HCEC 1CT (cell line): ENCODE data around the gene PRF1.

ENCODE experiments used
- DNase-seq: peaks from one replicate; pipeline ENCODE4 v3.0.0-alpha.2; 2017

The PRF1 gene

GRCh38 chr10:70558871-70559810 lies 43.4 kb downstream of the PRF1 start:
- peak; percentile 34 for DNase-seq

- no peak for DNase-seq
Measured at GRCh38 chr10:70558295-70558694, 44.2 kb downstream of the PRF1 start.

- DNase-seq: no peak
Measured at GRCh38 chr10:70557876-70558275, 44.7 kb downstream of the PRF1 start.

GRCh38 chr10:70557086-70557845 lies 45.3 kb downstream of the PRF1 start:
- DNase-seq: no peak

- DNase-seq: no peak
Measured at GRCh38 chr10:70555371-70555770, 47.2 kb downstream of the PRF1 start.

- DNase-seq: no peak
Measured at GRCh38 chr10:70552586-70552985, 50.0 kb downstream of the PRF1 start.

GRCh38 chr10:70551971-70552422 lies 50.5 kb downstream of the PRF1 start:
- DNase-seq: peak; percentile 79

- peak; percentile 4 for DNase-seq
Measured at GRCh38 chr10:70551466-70551865, 51.1 kb downstream of the PRF1 start.

- no peak for DNase-seq
Measured at GRCh38 chr10:70550459-70550858, 52.1 kb downstream of the PRF1 start.

- DNase-seq: peak; percentile 21
Measured at GRCh38 chr10:70549962-70550458, 52.5 kb downstream of the PRF1 start.

- DNase-seq: no peak
Measured at GRCh38 chr10:70549351-70549961, 53.1 kb downstream of the PRF1 start.
